ENCODE measurements around the gene SLC6A18. TPM values are rescaled to one million over a fixed set of nuclear protein-coding genes. Genes with fewer than 3 reads are reported as not detected.

SLC6A18 gene
- total and polyA plus RNA-seq, 2 of the 13 experiments (the other 11 are each of a cell fraction or from before 2014, with no cell fraction given), result not detected

DNA sequence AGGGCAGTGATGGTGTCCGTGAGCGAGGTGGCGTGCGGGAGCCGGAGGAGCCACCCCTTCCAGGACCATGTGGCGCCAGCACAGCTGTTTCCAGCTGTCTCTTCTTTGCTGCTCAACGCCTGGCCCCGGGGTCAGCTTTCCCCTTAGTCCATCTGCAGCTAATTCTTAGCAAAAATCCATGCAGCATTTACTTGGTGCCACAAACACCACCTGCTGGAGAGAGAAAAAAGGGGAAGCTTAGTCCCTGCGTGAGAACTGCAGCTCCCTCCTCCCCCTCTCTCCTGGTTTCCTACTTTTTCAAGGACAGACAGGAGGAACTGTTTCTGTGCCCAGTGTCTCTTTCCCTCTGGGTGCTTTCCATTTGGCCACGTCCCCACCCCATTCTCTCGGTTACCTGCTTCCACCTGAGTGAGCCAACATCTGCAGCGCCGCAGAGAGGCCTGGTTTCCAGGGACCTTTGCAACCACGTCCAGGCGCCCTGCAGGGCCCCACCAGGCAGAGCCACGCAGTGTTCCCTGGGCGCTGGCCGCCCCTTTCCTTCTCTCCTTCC lies 20.4 kb upstream of the SLC6A18 start:
- H3K36me3 ChIP-seq (replicated peaks in 1 of 2; ENCODE audit: control insufficient read depth in 1 of 2, insufficient read depth in 2 of 2, low read length in 2 of 2), result no peaks in the 10 kb centered on the region
- ATAC-seq (peak; percentile 74), DNase-seq (ENCODE audit: low spot score) (peak; percentile 71), FAIRE-seq (peak; percentile 87)
- intact Hi-C loops (cut with micrococcal nuclease; ENCODE audit: unreplicated experiment), result loop anchor here (1.0 to 10.0 kb wide), 4 partner anchors 20 to 440 kb away; partner anchors contain the start of gene SLC6A18
- H3K27me3 ChIP-seq (ENCODE audit: control insufficient read depth in 1 of 2, insufficient read depth in 2 of 2, low read length in 2 of 2), result peaks cover 17 to 82% of the 10 kb centered on the region in 2 experiments
- no peaks in the 10 kb centered on the region for H4K20me1 ChIP-seq (ENCODE audit: insufficient read depth, low read length)
- no peaks in the 10 kb centered on the region for H3K9me3 ChIP-seq (ENCODE audit: low read length)
- peaks cover 31% of the 10 kb centered on the region for H3K4me1 ChIP-seq (ENCODE audit: insufficient read depth, low read length)
- H3K9ac ChIP-seq (ENCODE audit: insufficient read depth, low read depth, low read length), result no peak overlapping the region
- 6% methylated on average over 12 of the region's 18 CpGs for WGBS (ENCODE audit: low lambda C conversion rate)
- H3K79me2 ChIP-seq (ENCODE audit: insufficient read depth, low read length), result no peaks in the 10 kb centered on the region
- BruUV-seq (replicated peaks), result no TSS peak
- H3K4me3 ChIP-seq (replicated peaks in 1 of 3; ENCODE audit: insufficient read depth in 1 of 3, low read depth in 2 of 3, low read length in 3 of 3), result peak overlapping the region in 2 of 3 experiments; percentile 24 to 58; a peak in 3 of 6 replicates
- H3K27ac ChIP-seq (ENCODE audit: extremely low read length, insufficient read depth, low read length), result no peak overlapping the region
- in situ Hi-C loops (cut with HindIII; ENCODE audit: extremely low pct_ligation_motif_present, low pct_unique_long_range_greater_than_20kb), result no loop called here
- CTCF ChIA-PET (ENCODE audit: low intra/inter-chr PET ratio, low total read pairs), result interaction anchor here (2.1 to 2.9 kb wide), 2 partner anchors 31 to 37 kb away, joined by 24 read pairs; no protein-coding TSS in a partner anchor
- H3K4me2 ChIP-seq (ENCODE audit: low read depth, low read length), result peak overlapping the region; percentile 77
- POLR2A ChIA-PET, result interaction anchor here (1.0 to 1.6 kb wide), 6 partner anchors 19 to 44 kb away, joined by 3 to 13 read pairs (median 8); no protein-coding TSS in a partner anchor
- H2AFZ ChIP-seq (ENCODE audit: low read length), result no peak overlapping the region
- TF ChIP-seq MED1 (CRISPR knock-in tag; IDR thresholded peaks at IDR 0.05), result peak; percentile 44
- peak; percentile 38; the same call in 1 of the 2 replicates for TF ChIP-seq SP4 (CRISPR knock-in tag; IDR thresholded peaks at IDR 0.05)
- peak; percentile 25 for TF ChIP-seq ASH2L (IDR thresholded peaks at IDR 0.05; ENCODE audit: insufficient read length, low read depth, low read length)
- TF ChIP-seq KDM2A (CRISPR knock-in tag; IDR thresholded peaks at IDR 0.05; ENCODE audit: borderline replicate concordance, low read depth), result peak; percentile 18; the same call in 1 of the 2 replicates
- TF ChIP-seq SAFB2 (CRISPR knock-in tag; IDR thresholded peaks at IDR 0.05; ENCODE audit: borderline replicate concordance, low read depth), result no peak
- peak; percentile 4 for TF ChIP-seq HNRNPLL (IDR thresholded peaks at IDR 0.05; ENCODE audit: low read depth, low read length, poor library complexity, severe bottlenecking)
- TF ChIP-seq SMC3 (IDR thresholded peaks at IDR 0.05; ENCODE audit: low read length), result peak; percentile 77
- no peak for TF ChIP-seq ZNF614 (CRISPR knock-in tag; IDR thresholded peaks at IDR 0.05; ENCODE audit: borderline replicate concordance)
- TF ChIP-seq, protein P1, sequence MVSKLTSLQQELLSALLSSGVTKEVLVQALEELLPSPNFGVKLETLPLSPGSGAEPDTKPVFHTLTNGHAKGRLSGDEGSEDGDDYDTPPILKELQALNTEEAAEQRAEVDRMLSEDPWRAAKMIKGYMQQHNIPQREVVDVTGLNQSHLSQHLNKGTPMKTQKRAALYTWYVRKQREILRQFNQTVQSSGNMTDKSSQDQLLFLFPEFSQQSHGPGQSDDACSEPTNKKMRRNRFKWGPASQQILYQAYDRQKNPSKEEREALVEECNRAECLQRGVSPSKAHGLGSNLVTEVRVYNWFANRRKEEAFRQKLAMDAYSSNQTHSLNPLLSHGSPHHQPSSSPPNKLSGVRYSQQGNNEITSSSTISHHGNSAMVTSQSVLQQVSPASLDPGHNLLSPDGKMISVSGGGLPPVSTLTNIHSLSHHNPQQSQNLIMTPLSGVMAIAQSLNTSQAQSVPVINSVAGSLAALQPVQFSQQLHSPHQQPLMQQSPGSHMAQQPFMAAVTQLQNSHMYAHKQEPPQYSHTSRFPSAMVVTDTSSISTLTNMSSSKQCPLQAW (CRISPR knock-in tag; IDR thresholded peaks at IDR 0.05), result 0 out of 2 replicates have a peak, but pooled peaks have one; percentile 24
- 0 out of 2 replicates have a peak, but pooled peaks have one; percentile 35 for TF ChIP-seq PHF21A (CRISPR knock-in tag; IDR thresholded peaks at IDR 0.05)
- TF ChIP-seq, protein P2, sequence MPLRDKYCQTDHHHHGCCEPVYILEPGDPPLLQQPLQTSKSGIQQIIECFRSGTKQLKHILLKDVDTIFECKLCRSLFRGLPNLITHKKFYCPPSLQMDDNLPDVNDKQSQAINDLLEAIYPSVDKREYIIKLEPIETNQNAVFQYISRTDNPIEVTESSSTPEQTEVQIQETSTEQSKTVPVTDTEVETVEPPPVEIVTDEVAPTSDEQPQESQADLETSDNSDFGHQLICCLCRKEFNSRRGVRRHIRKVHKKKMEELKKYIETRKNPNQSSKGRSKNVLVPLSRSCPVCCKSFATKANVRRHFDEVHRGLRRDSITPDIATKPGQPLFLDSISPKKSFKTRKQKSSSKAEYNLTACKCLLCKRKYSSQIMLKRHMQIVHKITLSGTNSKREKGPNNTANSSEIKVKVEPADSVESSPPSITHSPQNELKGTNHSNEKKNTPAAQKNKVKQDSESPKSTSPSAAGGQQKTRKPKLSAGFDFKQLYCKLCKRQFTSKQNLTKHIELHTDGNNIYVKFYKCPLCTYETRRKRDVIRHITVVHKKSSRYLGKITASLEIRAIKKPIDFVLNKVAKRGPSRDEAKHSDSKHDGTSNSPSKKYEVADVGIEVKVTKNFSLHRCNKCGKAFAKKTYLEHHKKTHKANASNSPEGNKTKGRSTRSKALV (CRISPR knock-in tag; IDR thresholded peaks at IDR 0.05), result peak; percentile 68; the same call in 1 of the 2 replicates
- TF ChIP-seq, protein P3, sequence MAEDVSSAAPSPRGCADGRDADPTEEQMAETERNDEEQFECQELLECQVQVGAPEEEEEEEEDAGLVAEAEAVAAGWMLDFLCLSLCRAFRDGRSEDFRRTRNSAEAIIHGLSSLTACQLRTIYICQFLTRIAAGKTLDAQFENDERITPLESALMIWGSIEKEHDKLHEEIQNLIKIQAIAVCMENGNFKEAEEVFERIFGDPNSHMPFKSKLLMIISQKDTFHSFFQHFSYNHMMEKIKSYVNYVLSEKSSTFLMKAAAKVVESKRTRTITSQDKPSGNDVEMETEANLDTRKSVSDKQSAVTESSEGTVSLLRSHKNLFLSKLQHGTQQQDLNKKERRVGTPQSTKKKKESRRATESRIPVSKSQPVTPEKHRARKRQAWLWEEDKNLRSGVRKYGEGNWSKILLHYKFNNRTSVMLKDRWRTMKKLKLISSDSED (CRISPR knock-in tag; IDR thresholded peaks at IDR 0.05), result no peak
- TF ChIP-seq ZNF331 (CRISPR knock-in tag; IDR thresholded peaks at IDR 0.05), result peak; percentile 46; the same call in 1 of the 2 replicates
- TF ChIP-seq HES4 (CRISPR knock-in tag; IDR thresholded peaks at IDR 0.05; ENCODE audit: borderline replicate concordance), result no peak
- peak; percentile 58; the same call in 1 of the 2 replicates for TF ChIP-seq ZFX (CRISPR knock-in tag; IDR thresholded peaks at IDR 0.05; ENCODE audit: low read depth)
- peak; percentile 37; the same call in 1 of the 2 replicates for TF ChIP-seq SAP130 (CRISPR knock-in tag; IDR thresholded peaks at IDR 0.05; ENCODE audit: low read depth)
- 0 out of 2 replicates have a peak, but pooled peaks have one; percentile 21 for TF ChIP-seq GATAD2A (CRISPR knock-in tag; IDR thresholded peaks at IDR 0.05)
- TF ChIP-seq SRF (IDR thresholded peaks at IDR 0.05; ENCODE audit: low read depth, low read length), result no peak
- TF ChIP-seq BRD4 (CRISPR knock-in tag; IDR thresholded peaks at IDR 0.05), result 0 out of 2 replicates have a peak, but pooled peaks have one; percentile 28
- 0 out of 2 replicates have a peak, but pooled peaks have one; percentile 31 for TF ChIP-seq ELF3 (CRISPR knock-in tag; IDR thresholded peaks at IDR 0.05)

Data from HepG2 (cell line).